ENCODE measurements around the gene PKHD1.

The PKHD1 gene

DNA sequence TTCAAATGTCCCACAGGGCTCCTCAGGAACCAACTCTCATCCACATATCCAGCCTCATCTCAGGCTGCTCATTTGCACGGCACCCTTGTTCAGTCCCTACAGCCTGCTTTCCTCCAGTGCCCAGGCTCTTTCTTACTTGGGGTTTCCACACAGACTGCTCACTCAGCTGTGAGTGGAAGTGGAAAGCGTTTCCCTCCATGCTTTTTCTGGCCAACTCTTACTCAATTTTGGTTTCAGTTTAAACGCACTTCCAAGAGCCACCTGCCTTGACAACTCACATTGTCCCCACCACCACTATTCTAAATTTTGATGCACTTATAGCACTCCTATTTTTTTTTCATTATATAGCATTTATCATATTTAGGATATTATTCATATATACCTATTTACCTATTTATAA, 367.1 kb downstream of the PKHD1 start:
- H3K4me3 ChIP-seq (ENCODE audit: low read depth, low read length), result no peak overlapping the region
- TF ChIP-seq, protein P1, sequence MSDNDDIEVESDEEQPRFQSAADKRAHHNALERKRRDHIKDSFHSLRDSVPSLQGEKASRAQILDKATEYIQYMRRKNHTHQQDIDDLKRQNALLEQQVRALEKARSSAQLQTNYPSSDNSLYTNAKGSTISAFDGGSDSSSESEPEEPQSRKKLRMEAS (IDR thresholded peaks at IDR 0.05; ENCODE audit: low read depth, low read length), result no peak
- TF ChIP-seq, protein P2, sequence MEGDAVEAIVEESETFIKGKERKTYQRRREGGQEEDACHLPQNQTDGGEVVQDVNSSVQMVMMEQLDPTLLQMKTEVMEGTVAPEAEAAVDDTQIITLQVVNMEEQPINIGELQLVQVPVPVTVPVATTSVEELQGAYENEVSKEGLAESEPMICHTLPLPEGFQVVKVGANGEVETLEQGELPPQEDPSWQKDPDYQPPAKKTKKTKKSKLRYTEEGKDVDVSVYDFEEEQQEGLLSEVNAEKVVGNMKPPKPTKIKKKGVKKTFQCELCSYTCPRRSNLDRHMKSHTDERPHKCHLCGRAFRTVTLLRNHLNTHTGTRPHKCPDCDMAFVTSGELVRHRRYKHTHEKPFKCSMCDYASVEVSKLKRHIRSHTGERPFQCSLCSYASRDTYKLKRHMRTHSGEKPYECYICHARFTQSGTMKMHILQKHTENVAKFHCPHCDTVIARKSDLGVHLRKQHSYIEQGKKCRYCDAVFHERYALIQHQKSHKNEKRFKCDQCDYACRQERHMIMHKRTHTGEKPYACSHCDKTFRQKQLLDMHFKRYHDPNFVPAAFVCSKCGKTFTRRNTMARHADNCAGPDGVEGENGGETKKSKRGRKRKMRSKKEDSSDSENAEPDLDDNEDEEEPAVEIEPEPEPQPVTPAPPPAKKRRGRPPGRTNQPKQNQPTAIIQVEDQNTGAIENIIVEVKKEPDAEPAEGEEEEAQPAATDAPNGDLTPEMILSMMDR (IDR thresholded peaks at IDR 0.05; ENCODE audit: low read depth, low read length), result no peak
- TF ChIP-seq POLR2A (IDR thresholded peaks at IDR 0.05; ENCODE audit: extremely low read depth, insufficient read length) (no peak), MYC (IDR thresholded peaks at IDR 0.05; ENCODE audit: low read depth, low read length) (no peak)
- DNase-seq (ENCODE audit: low read depth), result no peak

DNA sequence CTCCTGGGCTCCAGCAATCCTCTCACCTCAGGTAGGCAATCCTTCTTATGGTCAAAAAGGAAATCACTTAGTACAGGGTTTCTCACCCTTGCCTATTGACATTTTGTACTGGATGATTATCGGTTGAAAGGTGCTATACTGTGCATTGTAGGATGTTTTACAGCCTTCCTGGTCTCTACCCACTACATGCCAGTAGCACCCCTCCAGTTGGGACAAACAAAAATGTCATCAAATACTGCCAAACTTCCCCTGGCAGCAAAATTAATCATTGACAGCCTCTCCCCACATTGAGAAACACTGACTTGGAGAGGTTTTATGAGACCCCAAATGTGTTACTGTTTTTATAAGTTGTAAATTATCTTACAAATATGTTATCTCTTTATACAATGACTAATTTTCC, 368.1 kb downstream of the PKHD1 start:
- DNase-seq (ENCODE audit: low read depth), result no peak
- H3K4me3 ChIP-seq (ENCODE audit: low read depth, low read length), result no peak overlapping the region
- TF ChIP-seq, protein P1 (IDR thresholded peaks at IDR 0.05; ENCODE audit: low read depth, low read length), result no peak
- TF ChIP-seq POLR2A (IDR thresholded peaks at IDR 0.05; ENCODE audit: extremely low read depth, insufficient read length) (no peak), MYC (IDR thresholded peaks at IDR 0.05; ENCODE audit: low read depth, low read length) (no peak)
- TF ChIP-seq, protein P2 (IDR thresholded peaks at IDR 0.05; ENCODE audit: low read depth, low read length), result no peak

DNA sequence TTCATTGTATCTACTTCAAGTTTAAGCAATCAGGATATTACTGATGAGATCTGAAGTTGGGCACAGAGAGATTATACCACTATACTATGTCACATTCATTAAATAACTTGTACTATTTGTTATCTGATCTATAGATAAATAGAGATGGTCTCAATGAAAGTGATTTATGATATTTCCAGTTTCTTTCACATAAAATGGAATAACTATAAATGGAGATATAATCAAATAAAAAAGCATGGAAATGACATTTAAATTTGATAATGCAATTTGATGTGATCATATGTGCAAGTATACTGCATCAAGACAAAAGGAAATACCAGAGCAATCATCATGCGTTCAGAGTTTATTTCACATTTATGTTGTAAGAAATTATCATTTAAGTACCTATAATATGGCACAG, 368.9 kb downstream of the PKHD1 start:
- H3K4me3 ChIP-seq (ENCODE audit: low read depth, low read length), result no peak overlapping the region
- TF ChIP-seq, protein P2 (IDR thresholded peaks at IDR 0.05; ENCODE audit: low read depth, low read length), result no peak
- no peak for DNase-seq (ENCODE audit: low read depth)

DNA sequence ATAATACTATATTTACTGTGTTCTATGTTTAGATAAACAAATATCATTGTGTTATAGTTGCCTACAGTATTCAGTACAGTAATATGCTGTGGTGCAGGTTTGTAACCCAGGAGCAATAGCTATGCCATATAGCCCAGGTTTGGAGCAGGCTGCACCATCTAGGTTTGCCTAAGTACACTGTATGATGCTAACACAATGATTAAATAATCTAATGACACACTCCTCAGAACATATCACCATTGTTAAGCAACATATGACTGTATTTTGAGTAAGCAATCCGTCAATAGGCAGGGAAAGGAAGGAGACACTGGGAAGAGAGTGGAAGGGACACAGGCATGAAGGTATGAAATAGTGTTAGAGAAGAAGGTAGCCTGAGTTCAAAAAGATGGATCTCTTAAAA, 369.9 kb downstream of the PKHD1 start:
- no peak for DNase-seq (ENCODE audit: low read depth)
- TF ChIP-seq, protein P1 (IDR thresholded peaks at IDR 0.05; ENCODE audit: low read depth, low read length), result no peak
- no peak for TF ChIP-seq POLR2A (IDR thresholded peaks at IDR 0.05; ENCODE audit: extremely low read depth, insufficient read length)
- no peak for TF ChIP-seq MYC (IDR thresholded peaks at IDR 0.05; ENCODE audit: low read depth, low read length)
- TF ChIP-seq, protein P2 (IDR thresholded peaks at IDR 0.05; ENCODE audit: low read depth, low read length), result no peak
- no peak overlapping the region for H3K4me3 ChIP-seq (ENCODE audit: low read depth, low read length)

DNA sequence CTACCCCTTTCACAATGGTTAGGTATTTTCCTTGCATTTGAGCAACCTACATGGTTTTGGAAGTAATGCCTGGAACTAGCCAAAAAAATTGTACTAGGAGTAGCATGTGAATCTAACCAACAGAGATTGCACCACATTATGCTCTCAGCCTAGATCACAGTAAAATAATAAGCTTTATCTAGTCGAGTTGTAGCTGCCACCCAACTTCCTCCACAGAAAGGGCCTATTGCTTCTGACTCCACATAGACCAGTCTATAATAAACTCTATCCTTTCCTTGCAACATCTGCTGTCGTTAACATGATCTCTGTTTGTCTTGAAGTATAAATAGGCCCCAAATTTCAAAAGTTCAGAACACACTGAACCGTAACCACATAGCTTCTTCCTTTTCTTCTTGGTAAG, 375.5 kb downstream of the PKHD1 start:
- no peak overlapping the region for H3K4me3 ChIP-seq (ENCODE audit: low read depth, low read length)
- DNase-seq (ENCODE audit: low read depth), result no peak
- TF ChIP-seq, protein P1 (IDR thresholded peaks at IDR 0.05; ENCODE audit: low read depth, low read length), result no peak
- TF ChIP-seq MYC (IDR thresholded peaks at IDR 0.05; ENCODE audit: low read depth, low read length), result no peak
- TF ChIP-seq, protein P2 (IDR thresholded peaks at IDR 0.05; ENCODE audit: low read depth, low read length), result no peak

GRCh38 chr6:51706086-51706485, 381.3 kb downstream of the PKHD1 start:
- no peak for DNase-seq (ENCODE audit: low read depth)
- TF ChIP-seq MYC (IDR thresholded peaks at IDR 0.05; ENCODE audit: low read depth, low read length) (no peak), POLR2A (IDR thresholded peaks at IDR 0.05; ENCODE audit: extremely low read depth, insufficient read length) (no peak)
- TF ChIP-seq, protein P2 (IDR thresholded peaks at IDR 0.05; ENCODE audit: low read depth, low read length), result no peak
- TF ChIP-seq, protein P1 (IDR thresholded peaks at IDR 0.05; ENCODE audit: low read depth, low read length), result no peak
- H3K4me3 ChIP-seq (ENCODE audit: low read depth, low read length), result no peak overlapping the region
